Hepatocyte (in vitro differentiated cells): Measurements from ENCODE around the gene CNP. TPM values are rescaled to one million over a fixed set of nuclear protein-coding genes. Genes with fewer than 3 reads are reported as not detected.

Source experiments
- DNase-seq: peaks from one replicate; pipeline ENCODE4 v3.0.0-alpha.2; 2016; ENCODE audit warnings: low spot score
- H2AFZ ChIP-seq: fragments of 200-600 bp; sonication (generic); 2 replicates; pipeline ENCODE4 v1.6.0; 2016; ENCODE audit warnings: antibody characterized with exemption, mild to moderate bottlenecking
- H3K27ac ChIP-seq: fragments of 200-600 bp; sonication (generic); 2 replicates; pipeline ENCODE4 v1.5.1; 2016; ENCODE audit warnings: mild to moderate bottlenecking
- H3K27me3 ChIP-seq: fragments of 200-600 bp; sonication (generic); 2 replicates; pipeline ENCODE4 v1.6.1; 2016
- H3K36me3 ChIP-seq: fragments of 200-600 bp; sonication (generic); replicated peaks from 2 replicates; pipeline ENCODE4 v1.5.1; 2016; ENCODE audit warnings: low read depth; ENCODE audit not compliant: insufficient read depth
- H3K4me1 ChIP-seq: fragments of 200-600 bp; sonication (generic); 2 replicates; pipeline ENCODE4 v1.5.1; 2016; ENCODE audit warnings: mild to moderate bottlenecking, moderate library complexity; ENCODE audit not compliant: insufficient read depth
- H3K4me2 ChIP-seq: fragments of 200-600 bp; sonication (generic); 2 replicates; pipeline ENCODE4 v1.6.0; 2016
- H3K4me3 ChIP-seq: fragments of 200-600 bp; sonication (generic); 2 replicates; pipeline ENCODE4 v1.5.1; 2016; ENCODE audit warnings: mild to moderate bottlenecking
- H3K79me2 ChIP-seq: fragments of 200-600 bp; sonication (generic); 2 replicates; pipeline ENCODE4 v1.6.0; 2017; ENCODE audit warnings: mild to moderate bottlenecking
- H3K9me2 ChIP-seq: fragments of 200-600 bp; sonication (generic); replicated peaks from 2 replicates; pipeline ENCODE4 v1.6.0; 2017; ENCODE audit warnings: mild to moderate bottlenecking; ENCODE audit not compliant: insufficient read depth
- H3K9me3 ChIP-seq: fragments of 200-600 bp; sonication (generic); 2 replicates; pipeline ENCODE4 v1.5.1; 2016; ENCODE audit warnings: low read depth, mild to moderate bottlenecking
- H4K20me1 ChIP-seq: fragments of 200-600 bp; sonication (generic); 2 replicates; pipeline ENCODE4 v1.6.0; 2016; ENCODE audit warnings: mild to moderate bottlenecking; ENCODE audit not compliant: insufficient read depth, poor library complexity, severe bottlenecking
- CTCF ChIP-seq: fragments of 200-600 bp; sonication (generic); IDR thresholded peaks from 2 replicates; pipeline ENCODE4 v1.5.1; 2016; ENCODE audit warnings: antibody characterized with exemption, mild to moderate bottlenecking; ENCODE audit not compliant: poor library complexity
- EZH2 ChIP-seq: fragments of 200-600 bp; sonication (generic); IDR thresholded peaks from 2 replicates; pipeline ENCODE4 v1.6.1; 2016; ENCODE audit warnings: antibody characterized with exemption, mild to moderate bottlenecking, borderline replicate concordance
- EZH2phosphoT487 ChIP-seq: fragments of 200-600 bp; sonication (generic); IDR thresholded peaks from one replicate; pipeline ENCODE4 v1.6.1; 2018; ENCODE audit warnings: antibody characterized with exemption, mild to moderate bottlenecking, low read depth, moderate library complexity; ENCODE audit not compliant: unreplicated experiment, severe bottlenecking
- WGBS: methylation state at CpG from one replicate; pipeline ENCODE4 v1.1.6; 2016; ENCODE audit warnings: low lambda C conversion rate; ENCODE audit errors: missing lambda C conversion rate; 5-methylcytosine and 5-hydroxymethylcytosine counted together
- polyA plus RNA-seq: library from polyadenylated mRNA; unstranded; fragments of >200 nt; fragmentation: Nextera tagmentation; extraction: Ambion mirVana; gene quantifications from 2 replicates; pipeline ENCODE4 v1.2.1, GENCODE V29; 2016
- total RNA-seq: library from RNA; depleted of rRNA; stranded (reverse); fragments of >200 nt; gene quantifications from 2 replicates; pipeline ENCODE4 v1.2.3, GENCODE V29; 2014

Gene CNP
- total and polyA plus RNA-seq, 2 experiments from 2014 or later, result 61.4 to 97.0 TPM

GRCh38 chr17:42026857-42027589, 60.4 kb downstream of the CNP start:
- H3K27ac ChIP-seq, result no peak overlapping the region
- no peak for DNase-seq
- no peak overlapping the region for H3K4me3 ChIP-seq
- no peaks in the 10 kb centered on the region for H3K9me3 ChIP-seq
- H4K20me1 ChIP-seq, result no peaks in the 10 kb centered on the region
- no peak overlapping the region for H3K4me2 ChIP-seq
- no peak overlapping the region for H2AFZ ChIP-seq
- H3K79me2 ChIP-seq, result no peaks in the 10 kb centered on the region
- TF ChIP-seq EZH2, result no peak
- no peak for TF ChIP-seq CTCF
- no peak for TF ChIP-seq EZH2phosphoT487
- H3K9me2 ChIP-seq, result no peaks in the 10 kb centered on the region
- H3K4me1 ChIP-seq, result no peaks in the 10 kb centered on the region
- H3K27me3 ChIP-seq, result no peaks in the 10 kb centered on the region
- H3K36me3 ChIP-seq, result no peaks in the 10 kb centered on the region
- WGBS, result 78% methylated on average over 10 of the region's 17 CpGs

Other genes starting within 250 kb of the CNP start
- 0.03 and 0.08 TPM in 2 replicates for gene HAP1, start 232.2 kb upstream of the CNP start, total RNA-seq
- 0.18 and 0.44 TPM in 2 replicates for gene HAP1, start 232.2 kb upstream of the CNP start, polyA plus RNA-seq
- 162 and 209 TPM in 2 replicates for gene JUP, start 180.1 kb upstream of the CNP start, total RNA-seq
- gene JUP, start 180.1 kb upstream of the CNP start, polyA plus RNA-seq, result 191 and 214 TPM in 2 replicates
- gene P3H4, start 154.8 kb upstream of the CNP start, total RNA-seq, result 62.6 and 66.2 TPM in 2 replicates
- 109 and 110 TPM in 2 replicates for gene P3H4, start 154.8 kb upstream of the CNP start, polyA plus RNA-seq
- gene FKBP10, start 153.8 kb upstream of the CNP start, total RNA-seq, result 239 and 290 TPM in 2 replicates
- gene FKBP10, start 153.8 kb upstream of the CNP start, polyA plus RNA-seq, result 88.0 and 92.0 TPM in 2 replicates
- gene NT5C3B, start 130.6 kb upstream of the CNP start, total RNA-seq, result 47.7 and 51.8 TPM in 2 replicates
- 85.1 and 87.8 TPM in 2 replicates for gene NT5C3B, start 130.6 kb upstream of the CNP start, polyA plus RNA-seq
- gene KLHL10, start 129.0 kb upstream of the CNP start, total RNA-seq, result 0.43 TPM in 1 of 2 replicates, not detected in the other
- not detected in 2 replicates for gene KLHL10, start 129.0 kb upstream of the CNP start, polyA plus RNA-seq
- 21.5 and 25.2 TPM in 2 replicates for gene KLHL11, start 101.4 kb upstream of the CNP start, total RNA-seq
- gene KLHL11, start 101.4 kb upstream of the CNP start, polyA plus RNA-seq, result 9.0 and 10.0 TPM in 2 replicates
- 157 and 167 TPM in 2 replicates for gene ACLY, start 47.8 kb upstream of the CNP start, total RNA-seq
- 82.1 and 101 TPM in 2 replicates for gene ACLY, start 47.8 kb upstream of the CNP start, polyA plus RNA-seq
- 0.52 and 0.53 TPM in 2 replicates for gene ODAD4, start 36.2 kb upstream of the CNP start, total RNA-seq
- 0.75 and 0.76 TPM in 2 replicates for gene ODAD4, start 36.2 kb upstream of the CNP start, polyA plus RNA-seq
- 73.6 and 86.3 TPM in 2 replicates for gene DNAJC7, start 50.6 kb downstream of the CNP start, total RNA-seq
- gene DNAJC7, start 50.6 kb downstream of the CNP start, polyA plus RNA-seq, result 50.1 and 61.7 TPM in 2 replicates
- gene NKIRAS2, start 53.3 kb downstream of the CNP start, total RNA-seq, result 37.5 and 40.8 TPM in 2 replicates
- 55.0 and 57.2 TPM in 2 replicates for gene NKIRAS2, start 53.3 kb downstream of the CNP start, polyA plus RNA-seq
- gene C17orf113, start 83.8 kb downstream of the CNP start, total RNA-seq, result 1.1 and 1.9 TPM in 2 replicates
- 0.46 and 1.2 TPM in 2 replicates for gene C17orf113, start 83.8 kb downstream of the CNP start, polyA plus RNA-seq
- gene ZNF385C, start 131.7 kb downstream of the CNP start, total RNA-seq, result 0.04 and 0.63 TPM in 2 replicates
- gene ZNF385C, start 131.7 kb downstream of the CNP start, polyA plus RNA-seq, result 0.45 and 1.4 TPM in 2 replicates
- gene DHX58, start 145.9 kb downstream of the CNP start, total RNA-seq, result 1.6 and 3.6 TPM in 2 replicates
- gene DHX58, start 145.9 kb downstream of the CNP start, polyA plus RNA-seq, result 1.4 and 2.2 TPM in 2 replicates
- gene KAT2A, start 154.6 kb downstream of the CNP start, total RNA-seq, result 21.7 and 29.2 TPM in 2 replicates
- 46.7 and 60.2 TPM in 2 replicates for gene KAT2A, start 154.6 kb downstream of the CNP start, polyA plus RNA-seq
- gene HSPB9, start 156.0 kb downstream of the CNP start, total RNA-seq, result not detected in 2 replicates
- gene HSPB9, start 156.0 kb downstream of the CNP start, polyA plus RNA-seq, result 0.34 and 0.46 TPM in 2 replicates
- 123 and 158 TPM in 2 replicates for gene RAB5C, start 188.2 kb downstream of the CNP start, total RNA-seq
- 172 and 184 TPM in 2 replicates for gene RAB5C, start 188.2 kb downstream of the CNP start, polyA plus RNA-seq
- gene KCNH4, start 214.3 kb downstream of the CNP start, total RNA-seq, result 0.08 and 0.17 TPM in 2 replicates
- gene KCNH4, start 214.3 kb downstream of the CNP start, polyA plus RNA-seq, result 0.12 and 0.23 TPM in 2 replicates
- gene HCRT, start 218.7 kb downstream of the CNP start, total RNA-seq, result not detected in 2 replicates
- gene HCRT, start 218.7 kb downstream of the CNP start, polyA plus RNA-seq, result not detected in 2 replicates
- 6.1 and 7.2 TPM in 2 replicates for gene GHDC, start 227.7 kb downstream of the CNP start, total RNA-seq
- gene GHDC, start 227.7 kb downstream of the CNP start, polyA plus RNA-seq, result 7.0 and 8.7 TPM in 2 replicates